WTC11 (cell line): ENCODE data around the gene AFAP1L2. TPM values are rescaled to one million over a fixed set of nuclear protein-coding genes. Genes with fewer than 3 reads are reported as not detected.

Experiments used
- ATAC-seq: fragments of 200-7000 bp; cut with Tn5 transposase; 2 replicates; pipeline ENCODE4 v1.10.0; 2021; ENCODE audit warnings: mild to moderate bottlenecking, moderate library complexity
- CTCF ChIA-PET: fragments of 300-600 bp; sonication (Branson Sonifier 250); formaldehyde crosslinking; loops from one replicate; lab custom pipeline; 2021; ENCODE audit warnings: antibody characterized with exemption; lab: Charles Lee
- POLR2A ChIA-PET: fragments of 350-600 bp; sonication (Branson Sonifier 250); formaldehyde crosslinking; loops from one replicate; lab custom pipeline; 2021; ENCODE audit warnings: antibody characterized with exemption; lab: Charles Lee
- DNase-seq: peaks from one replicate; pipeline ENCODE4 v3.0.0; 2021; ENCODE audit warnings: low spot score
- H3K27ac Mint-ChIP-seq: 2 replicates; pipeline ENCODE4 v1.8.0; 2021; ENCODE audit warnings: mixed read lengths
- H3K27me3 Mint-ChIP-seq: 2 replicates; pipeline ENCODE4 v1.8.0; 2021; ENCODE audit warnings: low read depth, mild to moderate bottlenecking, moderate library complexity, mixed read lengths
- H3K36me3 Mint-ChIP-seq: 2 replicates; pipeline ENCODE4 v1.8.0; 2021; ENCODE audit warnings: mixed read lengths
- H3K4me1 Mint-ChIP-seq: 2 replicates; pipeline ENCODE4 v1.8.0; 2022; ENCODE audit warnings: mixed read lengths
- H3K4me3 Mint-ChIP-seq: 2 replicates; pipeline ENCODE4 v1.8.0; 2021; ENCODE audit warnings: mild to moderate bottlenecking, moderate library complexity, mixed read lengths
- H3K9me3 Mint-ChIP-seq: 2 replicates; pipeline ENCODE4 v1.8.0; 2021; ENCODE audit warnings: mixed read lengths
- ATF1 ChIP-seq: sonication (generic); formaldehyde crosslinking; IDR thresholded peaks from 2 replicates; pipeline ENCODE4 v1.8.1; 2023; ENCODE audit warnings: mild to moderate bottlenecking, moderate library complexity, missing genetic modification reagents
- ATF3 ChIP-seq: sonication (generic); formaldehyde crosslinking; conservative IDR thresholded peaks from 2 replicates; pipeline ENCODE4 v1.8.1; 2022; ENCODE audit warnings: mild to moderate bottlenecking, missing genetic modification reagents
- ATF6 ChIP-seq: sonication (generic); formaldehyde crosslinking; IDR thresholded peaks from 2 replicates; pipeline ENCODE4 v1.8.1; 2023; ENCODE audit warnings: mild to moderate bottlenecking, missing genetic modification reagents
- CREB1 ChIP-seq: sonication (generic); formaldehyde crosslinking; IDR thresholded peaks from 2 replicates; pipeline ENCODE4 v1.8.0; 2023; ENCODE audit warnings: mild to moderate bottlenecking, missing genetic modification reagents
- CREM ChIP-seq: sonication (generic); formaldehyde crosslinking; IDR thresholded peaks from 2 replicates; pipeline ENCODE4 v1.8.1; 2022; ENCODE audit warnings: mild to moderate bottlenecking, missing genetic modification reagents, moderate library complexity
- ESRRA ChIP-seq: sonication (generic); formaldehyde crosslinking; IDR thresholded peaks from 2 replicates; pipeline ENCODE4 v1.8.1; 2022; ENCODE audit warnings: mild to moderate bottlenecking, missing genetic modification reagents, borderline replicate concordance
- FOXP4 ChIP-seq: sonication (generic); formaldehyde crosslinking; IDR thresholded peaks from 2 replicates; pipeline ENCODE4 v1.8.0; 2022; ENCODE audit warnings: mild to moderate bottlenecking, missing genetic modification reagents
- GRHL2 ChIP-seq: fragments of 250-450 bp; sonication (Bioruptor Pico); IDR thresholded peaks from 2 replicates; pipeline ENCODE4 v1.8.0; 2022; ENCODE audit warnings: mild to moderate bottlenecking, moderate library complexity; ENCODE audit not compliant: insufficient replicate concordance, severe bottlenecking
- IRF1 ChIP-seq: sonication (generic); formaldehyde crosslinking; IDR thresholded peaks from 2 replicates; pipeline ENCODE4 v1.8.0; 2023; ENCODE audit warnings: missing genetic modification reagents
- JUN ChIP-seq: sonication (generic); formaldehyde crosslinking; IDR thresholded peaks from 2 replicates; pipeline ENCODE4 v1.8.0; 2023; ENCODE audit warnings: mild to moderate bottlenecking, missing genetic modification reagents
- MLX ChIP-seq: sonication (generic); formaldehyde crosslinking; IDR thresholded peaks from 2 replicates; pipeline ENCODE4 v1.8.1; 2023; ENCODE audit warnings: mild to moderate bottlenecking, missing genetic modification reagents, moderate library complexity
- NFE2L1 ChIP-seq: sonication (generic); formaldehyde crosslinking; IDR thresholded peaks from 2 replicates; pipeline ENCODE4 v1.8.1; 2023; ENCODE audit warnings: missing genetic modification reagents
- RORB ChIP-seq: fragments of 250-450 bp; sonication (Bioruptor Pico); IDR thresholded peaks from 2 replicates; pipeline ENCODE4 v1.9.0; 2021; ENCODE audit warnings: mild to moderate bottlenecking
- TP53 ChIP-seq: sonication (generic); formaldehyde crosslinking; IDR thresholded peaks from 2 replicates; pipeline ENCODE4 v1.8.1; 2023; ENCODE audit warnings: mild to moderate bottlenecking, missing genetic modification reagents
- USF2 ChIP-seq: sonication (generic); formaldehyde crosslinking; IDR thresholded peaks from 2 replicates; pipeline ENCODE4 v1.8.1; 2023; ENCODE audit warnings: mild to moderate bottlenecking, missing genetic modification reagents, moderate library complexity
- ZNF232 ChIP-seq: sonication (generic); formaldehyde crosslinking; IDR thresholded peaks from 2 replicates; pipeline ENCODE4 v1.8.0; 2022; ENCODE audit warnings: mild to moderate bottlenecking, missing genetic modification reagents
- ZNF423 ChIP-seq: fragments of 250-450 bp; sonication (Bioruptor Pico); IDR thresholded peaks from 2 replicates; pipeline ENCODE4 v2.1.2; 2022; ENCODE audit warnings: mild to moderate bottlenecking, moderate library complexity
- ZNF671 ChIP-seq: fragments of 250-450 bp; sonication (Bioruptor Pico); IDR thresholded peaks from 2 replicates; pipeline ENCODE4 v1.8.0; 2021; ENCODE audit warnings: mild to moderate bottlenecking
- total RNA-seq: library from RNA; stranded (reverse); gene quantifications from 3 replicates; pipeline ENCODE4 v1.2.3, GENCODE V29; 2021

The AFAP1L2 gene
- total RNA-seq, 1 experiment from 2014 or later = 5.0 TPM

GRCh38 chr10:114313139-114313538, 91.2 kb downstream of the AFAP1L2 start:
- TF ChIP-seq NFE2L1 (CRISPR knock-in tag) = no peak
- no peak for TF ChIP-seq RORB (CRISPR knock-in tag)
- Mint-ChIP-seq H3K36me3 (no peaks in the 10 kb centered on the region), H3K27me3 (no peaks in the 10 kb centered on the region), H3K9me3 (no peaks in the 10 kb centered on the region), H3K27ac (no peak overlapping the region), H3K4me3 (no peak overlapping the region), H3K4me1 (no peaks in the 10 kb centered on the region)
- DNase-seq = no peak
- ChIA-PET POLR2A (no interaction called here), CTCF (interaction anchor here (1.7 kb wide), 1 partner anchor 9 kb away, joined by 7 read pairs; no protein-coding TSS in a partner anchor)
- no peak for ATAC-seq

- CTCF ChIA-PET = interaction anchor here (0.6 to 0.8 kb wide), 2 partner anchors 8 to 278 kb away, joined by 3 to 5 read pairs; no protein-coding TSS in a partner anchor
- H3K27me3 Mint-ChIP-seq = 0 out of 2 replicates have a peak, but pooled peaks cover 3% of the 10 kb centered on the region
- no peaks in the 10 kb centered on the region for H3K36me3 Mint-ChIP-seq
- no peak for TF ChIP-seq MLX (CRISPR knock-in tag)
- TF ChIP-seq TP53 (CRISPR knock-in tag) = no peak
- TF ChIP-seq USF2 = no peak
- no peak for TF ChIP-seq CREB1 (CRISPR knock-in tag)
- TF ChIP-seq FOXP4 = no peak
- TF ChIP-seq ESRRA = no peak
- TF ChIP-seq, all 79 proteins: peak for 0
- no peak for ATAC-seq
- Mint-ChIP-seq H3K27ac (no peak overlapping the region), H3K9me3 (no peaks in the 10 kb centered on the region), H3K4me3 (no peak overlapping the region), H3K4me1 (no peaks in the 10 kb centered on the region)
- DNase-seq = no peak
- POLR2A ChIA-PET = no interaction called here
Measured at GRCh38 chr10:114311496-114312209, 92.6 kb downstream of the AFAP1L2 start.

- Mint-ChIP-seq H3K4me3 (no peak overlapping the region), H3K9me3 (no peaks in the 10 kb centered on the region), H3K36me3 (no peaks in the 10 kb centered on the region), H3K4me1 (no peaks in the 10 kb centered on the region), H3K27ac (no peak overlapping the region), H3K27me3 (0 out of 2 replicates have a peak, but pooled peaks cover 3% of the 10 kb centered on the region)
- no peak for ATAC-seq
- POLR2A ChIA-PET = no interaction called here
- CTCF ChIA-PET = no interaction called here
- DNase-seq = no peak
- no peak for TF ChIP-seq JUN (CRISPR knock-in tag)
- TF ChIP-seq ZNF232 (CRISPR knock-in tag) = no peak
- TF ChIP-seq ZNF423 (CRISPR knock-in tag) = no peak
Measured at GRCh38 chr10:114311023-114311422, 93.3 kb downstream of the AFAP1L2 start.

- no peak for ATAC-seq
- DNase-seq = no peak
- POLR2A ChIA-PET = no interaction called here
- Mint-ChIP-seq H3K36me3 (no peaks in the 10 kb centered on the region), H3K4me1 (no peaks in the 10 kb centered on the region), H3K27me3 (0 out of 2 replicates have a peak, but pooled peaks cover 3% of the 10 kb centered on the region), H3K9me3 (no peaks in the 10 kb centered on the region), H3K27ac (no peak overlapping the region), H3K4me3 (no peak overlapping the region)
- CTCF ChIA-PET = no interaction called here
- no peak for TF ChIP-seq ATF3 (CRISPR knock-in tag)
- no peak for TF ChIP-seq IRF1 (CRISPR knock-in tag)
- no peak for TF ChIP-seq ZNF671
- no peak for TF ChIP-seq NFE2L1 (CRISPR knock-in tag)
- TF ChIP-seq CREM = no peak
- no peak for TF ChIP-seq ATF1
- no peak for TF ChIP-seq ATF6 (CRISPR knock-in tag)
- TF ChIP-seq GRHL2 (CRISPR knock-in tag) = no peak
Measured at GRCh38 chr10:114310346-114310745, 94.0 kb downstream of the AFAP1L2 start.
